Activated naive CD4-positive, alpha-beta T cell treated with anti-CD3 and anti-CD28 coated beads for 36 hours (primary cell): ENCODE results near the gene SCN4B. TPM values are rescaled to one million over a fixed set of nuclear protein-coding genes. Genes with fewer than 3 reads are reported as not detected.
A peak's percentile ranks its signal among the peaks of the same experiment; 100 is the strongest.

Source experiments
- CTCF ChIA-PET: fragments of 350-600 bp; sonication (Branson Sonifier 250); formaldehyde crosslinking; loops from one replicate; lab custom pipeline; 2021; ENCODE audit warnings: antibody characterized with exemption; lab: Charles Lee
- DNase-seq: peaks from one replicate; pipeline ENCODE4 v3.0.0-alpha.2; 2020
- H3K27ac Mint-ChIP-seq: one replicate; pipeline ENCODE4 v1.8.0; 2021; ENCODE audit warnings: mild to moderate bottlenecking, mixed read lengths
- H3K27me3 Mint-ChIP-seq: one replicate; pipeline ENCODE4 v1.8.0; 2021; ENCODE audit warnings: low read depth, mixed read lengths
- H3K36me3 Mint-ChIP-seq: one replicate; pipeline ENCODE4 v1.8.0; 2021; ENCODE audit warnings: low read depth, mixed read lengths
- H3K4me1 Mint-ChIP-seq: one replicate; pipeline ENCODE4 v1.8.0; 2021; ENCODE audit warnings: low read depth, mixed read lengths
- H3K4me3 Mint-ChIP-seq: one replicate; pipeline ENCODE4 v1.8.0; 2021; ENCODE audit warnings: mild to moderate bottlenecking, moderate library complexity, mixed read lengths
- H3K9me3 Mint-ChIP-seq: one replicate; pipeline ENCODE4 v1.8.0; 2021; ENCODE audit warnings: mixed read lengths
- intact Hi-C: fragments of 100-400 bp; cut with micrococcal nuclease; formaldehyde crosslinking; loops from one replicate; pipeline ENCODE4 v1.15.1; 2023
- total RNA-seq, 2 experiments: library from RNA; stranded (reverse); gene quantifications; one replicate each; pipeline ENCODE4 v1.2.3, GENCODE V29; 2021

SCN4B gene
- total RNA-seq, 2 experiments from 2014 or later = 0.07 to 0.12 TPM

- Mint-ChIP-seq H3K4me1 (no peaks in the 10 kb centered on the region), H3K9me3 (no peaks in the 10 kb centered on the region), H3K36me3 (no peaks in the 10 kb centered on the region), H3K27ac (no peak overlapping the region), H3K27me3 (peaks cover 2% of the 10 kb centered on the region), H3K4me3 (no peak overlapping the region)
- intact Hi-C loops = no loop called here
- no peak for DNase-seq
- CTCF ChIA-PET = interaction anchor here (1.5 kb wide), 1 partner anchor 36 kb away, joined by 3 read pairs; no protein-coding TSS in a partner anchor
Observed at GRCh38 chr11:118135796-118136165, 16.8 kb downstream of the SCN4B start.

- CTCF ChIA-PET = interaction anchor here (0.9 to 1.7 kb wide), 4 partner anchors 35 to 43 kb away, joined by 3 to 5 read pairs (median 4); no protein-coding TSS in a partner anchor
- no peak for DNase-seq
- Mint-ChIP-seq H3K9me3 (no peaks in the 10 kb centered on the region), H3K27ac (no peak overlapping the region), H3K27me3 (peaks cover 2% of the 10 kb centered on the region), H3K36me3 (no peaks in the 10 kb centered on the region), H3K4me3 (no peak overlapping the region), H3K4me1 (no peaks in the 10 kb centered on the region)
- intact Hi-C loops = no loop called here
Observed at GRCh38 chr11:118135051-118135795, 17.4 kb downstream of the SCN4B start.

GRCh38 chr11:118133816-118134215 is 18.8 kb downstream of the SCN4B start:
- Mint-ChIP-seq H3K27me3 (no peaks in the 10 kb centered on the region), H3K9me3 (no peaks in the 10 kb centered on the region), H3K4me3 (no peak overlapping the region), H3K4me1 (no peaks in the 10 kb centered on the region), H3K27ac (no peak overlapping the region), H3K36me3 (no peaks in the 10 kb centered on the region)
- DNase-seq = no peak
- CTCF ChIA-PET = interaction anchor here (0.8 to 1.7 kb wide), 3 partner anchors 10 to 38 kb away, joined by 3 to 5 read pairs (median 5); no protein-coding TSS in a partner anchor
- intact Hi-C loops = no loop called here

- intact Hi-C loops = no loop called here
- Mint-ChIP-seq H3K4me3 (no peak overlapping the region), H3K4me1 (no peaks in the 10 kb centered on the region), H3K27ac (no peak overlapping the region), H3K9me3 (no peaks in the 10 kb centered on the region), H3K27me3 (no peaks in the 10 kb centered on the region), H3K36me3 (no peaks in the 10 kb centered on the region)
- CTCF ChIA-PET = interaction anchor here (0.6 to 1.9 kb wide), 3 partner anchors 39 to 1206 kb away, joined by 3 to 6 read pairs (median 5); no protein-coding TSS in a partner anchor
- no peak for DNase-seq
Observed at GRCh38 chr11:118132385-118133151, 20.1 kb downstream of the SCN4B start.

- Mint-ChIP-seq H3K4me3 (no peak overlapping the region), H3K36me3 (no peaks in the 10 kb centered on the region), H3K27me3 (peaks cover 2% of the 10 kb centered on the region), H3K4me1 (no peaks in the 10 kb centered on the region), H3K9me3 (no peaks in the 10 kb centered on the region), H3K27ac (no peak overlapping the region)
- CTCF ChIA-PET = interaction anchor here (0.6 kb wide), 1 partner anchor 188 kb away, joined by 5 read pairs; no protein-coding TSS in a partner anchor
- DNase-seq = no peak
- intact Hi-C loops = no loop called here
Observed at GRCh38 chr11:118129471-118130172, 23.0 kb downstream of the SCN4B start.

- Mint-ChIP-seq H3K27me3 (peaks cover 2% of the 10 kb centered on the region), H3K27ac (no peak overlapping the region), H3K9me3 (no peaks in the 10 kb centered on the region), H3K36me3 (no peaks in the 10 kb centered on the region), H3K4me1 (no peaks in the 10 kb centered on the region), H3K4me3 (no peak overlapping the region)
- intact Hi-C loops = no loop called here
- no peak for DNase-seq
- CTCF ChIA-PET = interaction anchor here (0.6 kb wide), 1 partner anchor 189 kb away, joined by 5 read pairs; no protein-coding TSS in a partner anchor
Observed at GRCh38 chr11:118128721-118129470, 23.7 kb downstream of the SCN4B start.

- Mint-ChIP-seq H3K27ac (no peak overlapping the region), H3K9me3 (no peaks in the 10 kb centered on the region), H3K4me1 (no peaks in the 10 kb centered on the region), H3K4me3 (no peak overlapping the region), H3K36me3 (no peaks in the 10 kb centered on the region), H3K27me3 (peaks cover 2% of the 10 kb centered on the region)
- no peak for DNase-seq
- intact Hi-C loops = no loop called here
- CTCF ChIA-PET = no interaction called here
Observed at GRCh38 chr11:118128310-118128709, 24.3 kb downstream of the SCN4B start.

GRCh38 chr11:118126082-118126838 is 26.4 kb downstream of the SCN4B start:
- no peaks in the 10 kb centered on the region for H3K36me3 Mint-ChIP-seq
- H3K9me3 Mint-ChIP-seq = no peaks in the 10 kb centered on the region
- no peak overlapping the region for H3K4me3 Mint-ChIP-seq
- H3K4me1 Mint-ChIP-seq = no peaks in the 10 kb centered on the region
- intact Hi-C loops = no loop called here
- no peak overlapping the region for H3K27ac Mint-ChIP-seq
- H3K27me3 Mint-ChIP-seq = peaks cover 6% of the 10 kb centered on the region
- CTCF ChIA-PET = interaction anchor here (0.6 to 1.0 kb wide), 2 partner anchors 169 to 221 kb away, joined by 3 read pairs; no protein-coding TSS in a partner anchor
- peak; percentile 20 for DNase-seq

- Mint-ChIP-seq H3K27ac (no peak overlapping the region), H3K9me3 (no peaks in the 10 kb centered on the region), H3K27me3 (peaks cover 6% of the 10 kb centered on the region), H3K4me1 (no peaks in the 10 kb centered on the region), H3K4me3 (no peak overlapping the region), H3K36me3 (no peaks in the 10 kb centered on the region)
- CTCF ChIA-PET = interaction anchor here (1.0 to 1.5 kb wide), 3 partner anchors 20 to 171 kb away, joined by 3 read pairs; no protein-coding TSS in a partner anchor
- DNase-seq = no peak
- intact Hi-C loops = no loop called here
Observed at GRCh38 chr11:118124929-118125535, 27.6 kb downstream of the SCN4B start.

- H3K27me3 Mint-ChIP-seq = peaks cover 4% of the 10 kb centered on the region
- no peaks in the 10 kb centered on the region for H3K36me3 Mint-ChIP-seq
- no peaks in the 10 kb centered on the region for H3K9me3 Mint-ChIP-seq
- H3K27ac Mint-ChIP-seq = no peak overlapping the region
- no peak for DNase-seq
- no peak overlapping the region for H3K4me3 Mint-ChIP-seq
- intact Hi-C loops = no loop called here
- no peaks in the 10 kb centered on the region for H3K4me1 Mint-ChIP-seq
- CTCF ChIA-PET = interaction anchor here (0.9 kb wide), 1 partner anchor 51 kb away, joined by 3 read pairs; no protein-coding TSS in a partner anchor
Observed at GRCh38 chr11:118120793-118121192, 31.8 kb downstream of the SCN4B start.
